CD14-positive monocyte (primary cell): ENCODE results near the gene OPN3. TPM values are rescaled to one million over a fixed set of nuclear protein-coding genes. Genes with fewer than 3 reads are reported as not detected.

ENCODE experiments used
- DNase-seq, 3 donors: peaks; one replicate each; pipeline ENCODE4 v3.0.0-alpha.2; 2011 to 2022
- H2AFZ ChIP-seq: 2 replicates; pipeline ENCODE4 v1.6.0; 2012; ENCODE audit warnings: mild to moderate bottlenecking, low read depth, low read length, inconsistent platforms; ENCODE audit not compliant: insufficient read depth, poor library complexity, severe bottlenecking
- H3K27ac ChIP-seq, 2 donors: 1 replicate in 1 of 2; 2 replicates in 1 of 2; pipeline ENCODE4 v1.5.1; 2012 to 2013; ENCODE audit warnings: low read length in 2 of 2, control low read depth in 1 of 2, inconsistent platforms in 1 of 2, low read depth in 1 of 2, mild to moderate bottlenecking in 1 of 2
- H3K27me3 ChIP-seq, 2 donors: one replicate each; pipeline versions ENCODE4 v1.6.0 to v1.6.1; 2011 to 2013; ENCODE audit warnings: low read length in 2 of 2; ENCODE audit not compliant: control insufficient read depth in 2 of 2, insufficient read depth in 2 of 2
- H3K36me3 ChIP-seq, 2 donors: replicated peaks in 1 of 2; 1 replicate in 1 of 2; 2 replicates in 1 of 2; pipeline versions ENCODE4 v1.5.1 to v1.6.1; 2012 to 2013; ENCODE audit warnings: low read length in 2 of 2, control low read depth in 1 of 2, inconsistent platforms in 1 of 2, mild to moderate bottlenecking in 1 of 2; ENCODE audit not compliant: insufficient read depth in 2 of 2, control insufficient read depth in 1 of 2
- H3K4me1 ChIP-seq, 2 donors: 1 replicate in 1 of 2; 2 replicates in 1 of 2; pipeline versions ENCODE4 v1.5.1 to v1.6.1; 2012 to 2013; ENCODE audit warnings: low read length in 2 of 2, control low read depth in 1 of 2, inconsistent platforms in 1 of 2, mild to moderate bottlenecking in 1 of 2, moderate library complexity in 1 of 2; ENCODE audit not compliant: insufficient read depth in 2 of 2, control insufficient read depth in 1 of 2
- H3K4me2 ChIP-seq: replicated peaks from 2 replicates; pipeline ENCODE3; 2012; ENCODE audit warnings: low read length, moderate library complexity, mild to moderate bottlenecking; ENCODE audit not compliant: poor library complexity, severe bottlenecking; ENCODE audit errors: extremely low read depth
- H3K4me3 ChIP-seq, 3 experiments: fragments of 200-600 bp in 1 of 3; sonication (generic) in 1 of 3; replicated peaks in 1 of 3; 1 replicate in 2 of 3; 2 replicates in 1 of 3; pipeline ENCODE4 v1.5.1; 2011 to 2013; ENCODE audit warnings: low read length in 3 of 3, mild to moderate bottlenecking in 3 of 3, control low read depth in 2 of 3, low read depth in 2 of 3, inconsistent platforms in 1 of 3, moderate library complexity in 1 of 3
- H3K79me2 ChIP-seq: 2 replicates; pipeline ENCODE4 v1.6.0; 2012; ENCODE audit warnings: mild to moderate bottlenecking, control low read depth, inconsistent platforms, low read length, moderate library complexity; ENCODE audit not compliant: insufficient read depth
- H3K9ac ChIP-seq: 2 replicates; pipeline ENCODE4 v1.6.0; 2017; ENCODE audit warnings: low read length, mild to moderate bottlenecking; ENCODE audit not compliant: insufficient read depth, poor library complexity, severe bottlenecking
- H3K9me3 ChIP-seq, 2 donors: replicated peaks in 1 of 2; 1 replicate in 1 of 2; 2 replicates in 1 of 2; pipeline versions ENCODE4 v1.5.1 to v1.6.1; 2012 to 2013; ENCODE audit warnings: low read length in 2 of 2, control low read depth in 1 of 2; ENCODE audit not compliant: control insufficient read depth in 1 of 2, insufficient read depth in 1 of 2
- H4K20me1 ChIP-seq: 2 replicates; pipeline ENCODE4 v1.6.0; 2012; ENCODE audit warnings: mild to moderate bottlenecking, low read length, control low read depth, moderate library complexity; ENCODE audit not compliant: insufficient read depth
- H3K27ac Mint-ChIP-seq, 7 donors: one replicate each; pipeline ENCODE4 v1.8.0; 2020; ENCODE audit warnings: mild to moderate bottlenecking in 7 of 7, mixed read lengths in 7 of 7, moderate library complexity in 6 of 7, inconsistent platforms in 2 of 7
- H3K27me3 Mint-ChIP-seq, 3 donors: one replicate each; pipeline ENCODE4 v1.8.0; 2021 to 2022; ENCODE audit warnings: low read depth in 3 of 3, mild to moderate bottlenecking in 3 of 3, mixed read lengths in 3 of 3, moderate library complexity in 3 of 3, inconsistent platforms in 1 of 3
- H3K36me3 Mint-ChIP-seq, 2 donors: one replicate each; pipeline ENCODE4 v1.8.0; 2020; ENCODE audit warnings: mixed read lengths in 2 of 2, inconsistent platforms in 1 of 2, mild to moderate bottlenecking in 1 of 2
- H3K4me1 Mint-ChIP-seq: one replicate; pipeline ENCODE4 v1.8.0; 2020; ENCODE audit warnings: mild to moderate bottlenecking, mixed read lengths
- H3K4me3 Mint-ChIP-seq, 2 donors: one replicate each; pipeline ENCODE4 v1.8.0; 2020; ENCODE audit warnings: mild to moderate bottlenecking in 2 of 2, mixed read lengths in 2 of 2, moderate library complexity in 1 of 2
- H3K9me3 Mint-ChIP-seq, 7 donors: one replicate each; pipeline ENCODE4 v1.8.0; 2020 to 2022; ENCODE audit warnings: mixed read lengths in 7 of 7, mild to moderate bottlenecking in 6 of 7, moderate library complexity in 6 of 7, inconsistent platforms in 2 of 7
- WGBS: methylation state at CpG from one replicate; pipeline ENCODE4 v1.1.5; 2013; ENCODE audit warnings: missing lambda C conversion rate; ENCODE audit not compliant: insufficient coverage; 5-methylcytosine and 5-hydroxymethylcytosine counted together
- intact Hi-C, 2 donors: fragments of 100-400 bp; cut with micrococcal nuclease; formaldehyde crosslinking; loops; one replicate each; pipeline versions ENCODE4 v1.15.0 to v1.15.1; 2023
- polyA plus RNA-seq, 3 donors: library from polyadenylated mRNA; depleted of rRNA in 1 of 3; unstranded in 2 of 3; stranded (reverse) in 1 of 3; fragments of 300-500 nt in 2 of 3; fragments of >200 nt in 1 of 3; fragmentation: Illumina TruSeq in 2 of 3; gene quantifications; 1 replicate in 2 of 3; 2 replicates in 1 of 3; pipeline ENCODE4 v1.2.3, GENCODE V29; 2012 to 2021
- TF ChIP-seq, protein P1 (sequence below): fragments of 200-600 bp; IDR thresholded peaks from one replicate; pipeline ENCODE4 v1.8.0; 2022; ENCODE audit warnings: antibody characterized with exemption, mild to moderate bottlenecking

Gene OPN3
- polyA plus RNA-seq, 3 donors = 14.5 to 56.1 (median 55.2) TPM

DNA sequence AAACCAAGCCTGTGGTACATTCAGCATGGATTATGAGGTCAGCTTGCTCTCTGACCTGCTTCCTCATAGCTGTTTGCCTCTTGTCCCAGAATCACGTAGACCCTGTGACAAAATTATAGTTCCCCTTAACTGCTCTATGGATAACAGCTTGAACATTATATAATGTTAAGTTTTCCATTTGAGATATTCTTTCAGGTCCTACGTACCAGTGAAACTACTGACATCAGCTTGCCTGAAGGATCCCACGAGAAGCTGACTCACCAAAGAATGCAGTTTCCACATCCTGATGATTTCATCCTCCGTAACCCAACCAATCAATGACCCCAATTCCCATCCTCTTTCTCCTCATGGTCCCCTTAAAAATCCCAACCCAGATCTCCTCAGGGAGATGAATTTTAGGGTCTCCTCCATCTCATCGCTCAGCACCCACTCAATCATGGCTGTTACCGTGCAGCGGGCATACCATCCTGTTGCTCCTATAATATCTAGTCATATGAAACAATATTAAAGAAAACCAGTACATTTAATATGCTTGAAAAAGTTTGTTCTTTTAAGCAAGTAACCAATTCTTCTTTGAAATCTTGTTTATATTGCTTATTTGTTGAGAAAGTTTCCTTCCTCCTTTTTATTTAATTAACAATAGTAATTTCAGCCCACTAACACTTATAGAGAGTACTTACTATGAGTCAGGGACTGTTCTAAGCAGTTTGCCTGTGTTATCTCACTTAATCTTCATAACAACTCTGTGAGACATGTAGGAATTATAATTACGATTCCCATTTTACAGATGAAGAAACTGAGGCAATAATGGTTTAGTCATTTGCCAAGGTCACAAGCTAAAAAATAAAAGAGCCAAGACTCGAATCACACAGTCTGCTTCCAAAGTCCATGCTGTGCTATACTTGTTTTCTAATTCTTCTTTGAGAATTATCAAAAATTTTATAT, 27.4 kb downstream of the OPN3 start:
- peaks cover 0 to 5% of the 10 kb centered on the region in 2 donors for H3K36me3 ChIP-seq
- DNase-seq = peak; percentile 68 to 94 (median 70)
- peaks cover 7% of the 10 kb centered on the region for H3K79me2 ChIP-seq
- H2AFZ ChIP-seq = no peak overlapping the region
- no peaks in the 10 kb centered on the region for H3K9me3 Mint-ChIP-seq
- TF ChIP-seq, protein P1, sequence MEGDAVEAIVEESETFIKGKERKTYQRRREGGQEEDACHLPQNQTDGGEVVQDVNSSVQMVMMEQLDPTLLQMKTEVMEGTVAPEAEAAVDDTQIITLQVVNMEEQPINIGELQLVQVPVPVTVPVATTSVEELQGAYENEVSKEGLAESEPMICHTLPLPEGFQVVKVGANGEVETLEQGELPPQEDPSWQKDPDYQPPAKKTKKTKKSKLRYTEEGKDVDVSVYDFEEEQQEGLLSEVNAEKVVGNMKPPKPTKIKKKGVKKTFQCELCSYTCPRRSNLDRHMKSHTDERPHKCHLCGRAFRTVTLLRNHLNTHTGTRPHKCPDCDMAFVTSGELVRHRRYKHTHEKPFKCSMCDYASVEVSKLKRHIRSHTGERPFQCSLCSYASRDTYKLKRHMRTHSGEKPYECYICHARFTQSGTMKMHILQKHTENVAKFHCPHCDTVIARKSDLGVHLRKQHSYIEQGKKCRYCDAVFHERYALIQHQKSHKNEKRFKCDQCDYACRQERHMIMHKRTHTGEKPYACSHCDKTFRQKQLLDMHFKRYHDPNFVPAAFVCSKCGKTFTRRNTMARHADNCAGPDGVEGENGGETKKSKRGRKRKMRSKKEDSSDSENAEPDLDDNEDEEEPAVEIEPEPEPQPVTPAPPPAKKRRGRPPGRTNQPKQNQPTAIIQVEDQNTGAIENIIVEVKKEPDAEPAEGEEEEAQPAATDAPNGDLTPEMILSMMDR = no peak
- H3K4me1 Mint-ChIP-seq = peaks cover 10% of the 10 kb centered on the region
- peaks cover 11 to 20% of the 10 kb centered on the region in 2 donors for H3K4me1 ChIP-seq
- peak overlapping the region in 1 of 2 donors; percentile 3 for H3K4me3 Mint-ChIP-seq
- 0% methylated on average over 3 of the region's 9 CpGs for WGBS
- peak overlapping the region in 1 of 2 donors; percentile 60 for H3K27ac ChIP-seq
- peaks cover 11 to 18% of the 10 kb centered on the region in 2 donors for H3K36me3 Mint-ChIP-seq
- intact Hi-C loops = loop anchor here in 1 of 2 donors (5.0 to 10.0 kb wide), 2 partner anchors 81 to 232 kb away; partner anchors contain the start of genes EXO1 and KMO
- no peak overlapping the region for H3K4me3 ChIP-seq
- H3K27me3 ChIP-seq = no peaks in the 10 kb centered on the region
- H4K20me1 ChIP-seq = no peaks in the 10 kb centered on the region
- H3K9ac ChIP-seq = no peak overlapping the region
- peaks cover 0 to 1% (median 0%) of the 10 kb centered on the region in 3 donors for H3K27me3 Mint-ChIP-seq
- peak overlapping the region; percentile 6 for H3K4me2 ChIP-seq
- peak overlapping the region in 4 of 7 donors; percentile 72 to 91 (median 84) for H3K27ac Mint-ChIP-seq
- H3K9me3 ChIP-seq = no peaks in the 10 kb centered on the region

DNA sequence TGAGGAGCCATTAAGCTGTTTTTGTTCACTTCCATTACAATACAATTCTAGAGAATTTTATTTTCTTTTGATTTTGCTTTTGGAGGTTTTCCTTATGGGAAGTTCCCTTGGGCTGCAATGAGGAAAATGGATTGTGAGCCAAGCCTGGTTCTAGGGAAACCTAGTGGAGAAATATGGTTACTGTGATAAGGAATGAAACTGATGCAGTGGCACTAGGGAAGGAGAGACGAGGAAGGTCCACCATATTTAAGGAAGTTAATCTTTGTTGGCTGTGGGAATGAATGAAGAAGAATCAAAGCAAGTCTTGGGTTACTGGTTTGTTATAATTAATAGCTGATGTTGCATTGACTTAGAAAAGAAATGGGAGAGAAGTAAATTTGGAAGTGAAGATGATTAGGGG, 28.4 kb downstream of the OPN3 start:
- no peak overlapping the region for H2AFZ ChIP-seq
- H3K9me3 ChIP-seq = no peaks in the 10 kb centered on the region
- 15% methylated on average over 1 of the region's 1 CpG for WGBS
- no peak overlapping the region for H3K4me2 ChIP-seq
- Mint-ChIP-seq H3K27me3 (peaks cover 0 to 3% (median 0%) of the 10 kb centered on the region in 3 donors), H3K4me1 (peaks cover 14% of the 10 kb centered on the region), H3K4me3 (no peak overlapping the region), H3K9me3 (no peaks in the 10 kb centered on the region), H3K36me3 (peaks cover 11 to 13% of the 10 kb centered on the region in 2 donors), H3K27ac (no peak overlapping the region)
- TF ChIP-seq, protein P1 = no peak
- no peaks in the 10 kb centered on the region for H3K27me3 ChIP-seq
- H3K36me3 ChIP-seq = peaks cover 0 to 5% of the 10 kb centered on the region in 2 donors
- peaks cover 11 to 20% of the 10 kb centered on the region in 2 donors for H3K4me1 ChIP-seq
- no peaks in the 10 kb centered on the region for H4K20me1 ChIP-seq
- H3K27ac ChIP-seq = peak overlapping the region in 1 of 2 donors; percentile 60
- peaks cover 7% of the 10 kb centered on the region for H3K79me2 ChIP-seq
- intact Hi-C loops = loop anchor here in 1 of 2 donors (5.0 to 10.0 kb wide), 2 partner anchors 79 to 233 kb away; partner anchors contain the start of genes EXO1 and KMO
- no peak overlapping the region for H3K9ac ChIP-seq
- DNase-seq = peak in 1 of 3 donors; percentile 35
- H3K4me3 ChIP-seq = no peak overlapping the region
